ENCODE data around the gene ADTRP. TPM values are rescaled to one million over a fixed set of nuclear protein-coding genes. Genes with fewer than 3 reads are reported as not detected.

ADTRP gene
- total RNA-seq, 1 donor from 2014 or later, result 0.72 TPM

- no peak for ATAC-seq
These were observed 55.6 kb downstream of the ADTRP start for GRCh38 chr6:11722805-11723631.

- no peak for ATAC-seq
These were observed 56.4 kb downstream of the ADTRP start for GRCh38 chr6:11722220-11722619.

GRCh38 chr6:11718463-11718862 lies 60.1 kb downstream of the ADTRP start:
- ATAC-seq, result no peak

- ATAC-seq, result no peak
These were observed 60.6 kb downstream of the ADTRP start for GRCh38 chr6:11718031-11718430.

- no peak for ATAC-seq
These were observed 63.8 kb downstream of the ADTRP start for GRCh38 chr6:11714798-11715285.

GRCh38 chr6:11714116-11714797 lies 64.3 kb downstream of the ADTRP start:
- no peak for ATAC-seq

- ATAC-seq, result peak; percentile 71
These were observed 65.8 kb downstream of the ADTRP start for GRCh38 chr6:11712760-11713159.

- peak; percentile 24 for ATAC-seq
These were observed 66.5 kb downstream of the ADTRP start for GRCh38 chr6:11711984-11712711.

GRCh38 chr6:11711003-11711983 lies 67.3 kb downstream of the ADTRP start:
- ATAC-seq, result peak; percentile 73

- ATAC-seq, result no peak
These were observed 68.3 kb downstream of the ADTRP start for GRCh38 chr6:11710311-11710761.

- ATAC-seq, result no peak
These were observed 72.4 kb downstream of the ADTRP start for GRCh38 chr6:11706171-11706570.

- ATAC-seq, result no peak
These were observed 73.1 kb downstream of the ADTRP start for GRCh38 chr6:11705483-11705882.

GRCh38 chr6:11705069-11705468 lies 73.5 kb downstream of the ADTRP start:
- ATAC-seq, result no peak

- ATAC-seq, result no peak
These were observed 74.9 kb downstream of the ADTRP start for GRCh38 chr6:11703725-11704124.

GRCh38 chr6:11702500-11703130 lies 76.0 kb downstream of the ADTRP start:
- peak; percentile 95 for ATAC-seq

GRCh38 chr6:11702089-11702488 lies 76.5 kb downstream of the ADTRP start:
- peak; percentile 36 for ATAC-seq

- ATAC-seq, result peak; percentile 53
These were observed 77.0 kb downstream of the ADTRP start for GRCh38 chr6:11701573-11701972.

- ATAC-seq, result no peak
These were observed 78.4 kb downstream of the ADTRP start for GRCh38 chr6:11700118-11700718.

GRCh38 chr6:11699576-11699975 lies 79.0 kb downstream of the ADTRP start:
- no peak for ATAC-seq

GRCh38 chr6:11692451-11693376 lies 85.9 kb downstream of the ADTRP start:
- ATAC-seq, result no peak

Data from esophagus mucosa (tissue), 1 donor.